Endothelial cell of umbilical vein (primary cell): Measurements from ENCODE around the gene IGFBPL1. TPM values are rescaled to one million over a fixed set of nuclear protein-coding genes. Genes with fewer than 3 reads are reported as not detected.
"Not testable (repeated sequence)": the region's sequence is repeated elsewhere in the genome, so short reads cannot be mapped to it uniquely, and the experiment has no call there.

Experiments used
- BruUV-seq: library from RNA; stranded (reverse); fragments of 400-500 nt; replicated peaks from 2 replicates; lab custom pipeline; 2021; lab: Mats Ljungman, UMichigan
- CTCF ChIA-PET: fragments of 300-600, 350-600 bp; sonication (Branson Sonifier 250); formaldehyde crosslinking; loops from one replicate; lab custom pipeline; 2021; ENCODE audit warnings: antibody characterized with exemption, inconsistent platforms; lab: Charles Lee
- POLR2A ChIA-PET: fragments of 300-600, 350-600 bp; sonication (Branson Sonifier 250); formaldehyde crosslinking; loops from one replicate; lab custom pipeline; 2021; ENCODE audit warnings: antibody characterized with exemption, inconsistent platforms; lab: Charles Lee
- DNase-seq: peaks from one replicate; pipeline ENCODE4 v3.0.0-alpha.2; 2011; ENCODE audit warnings: low read depth, low spot score
- FAIRE-seq: peaks from 2 replicates; lab custom pipeline; 2011; peaks lifted over from hg19 to GRCh38; lab: Jason Lieb, UNC
- H2AFZ ChIP-seq: 2 replicates; pipeline ENCODE4 v1.6.0; 2012; ENCODE audit warnings: low read depth, low read length, control low read depth, inconsistent platforms
- H3K27ac ChIP-seq: 2 replicates; pipeline ENCODE4 v1.5.1; 2011; ENCODE audit warnings: low read depth, mild to moderate bottlenecking, control low read depth, low read length, moderate library complexity; ENCODE audit not compliant: insufficient read depth
- H3K27me3 ChIP-seq, 2 experiments: 2 replicates each; pipeline versions ENCODE4 v1.6.0 to v1.6.1; 2011; ENCODE audit warnings: low read length in 2 of 2, mixed read lengths in 1 of 2; ENCODE audit not compliant: control insufficient read depth in 2 of 2, insufficient read depth in 2 of 2
- H3K36me3 ChIP-seq, 2 experiments: 2 replicates in 1 of 2; 3 replicates in 1 of 2; pipeline ENCODE4 v1.5.1; 2011; ENCODE audit warnings: low read length in 2 of 2, mild to moderate bottlenecking in 1 of 2, moderate library complexity in 1 of 2; ENCODE audit not compliant: control insufficient read depth in 2 of 2, insufficient read depth in 2 of 2; ENCODE audit errors: extremely low read depth in 1 of 2
- H3K4me1 ChIP-seq: 3 replicates; pipeline ENCODE4 v1.5.1; 2011; ENCODE audit warnings: mild to moderate bottlenecking, low read length; ENCODE audit not compliant: control insufficient read depth, insufficient read depth; ENCODE audit errors: extremely low read depth
- H3K4me2 ChIP-seq: 2 replicates; pipeline ENCODE4 v1.6.1; 2011; ENCODE audit warnings: low read length, control low read depth, mixed read lengths; ENCODE audit not compliant: insufficient read depth
- H3K4me3 ChIP-seq, 3 experiments: fragments of 200-600 bp in 1 of 3; sonication (generic), shearing (Covaris generic) in 1 of 3; replicated peaks in 1 of 3; 2 replicates each; pipeline ENCODE4 v1.5.1; 2011 to 2016; ENCODE audit warnings: control low read depth in 3 of 3, low read length in 3 of 3, mild to moderate bottlenecking in 2 of 3, inconsistent platforms in 1 of 3, low read depth in 1 of 3, moderate library complexity in 1 of 3; ENCODE audit not compliant: insufficient read depth in 1 of 3
- H3K79me2 ChIP-seq: 2 replicates; pipeline ENCODE4 v1.6.0; 2012; ENCODE audit warnings: low read length, inconsistent platforms; ENCODE audit not compliant: control insufficient read depth, insufficient read depth
- H3K9ac ChIP-seq: replicated peaks from 2 replicates; pipeline ENCODE3; 2011; ENCODE audit warnings: low read length, control low read depth; ENCODE audit not compliant: insufficient read depth; ENCODE audit errors: extremely low read depth
- H3K9me1 ChIP-seq: replicated peaks from 3 replicates; pipeline ENCODE4 v1.6.0; 2011; ENCODE audit warnings: mild to moderate bottlenecking, low read length; ENCODE audit not compliant: control insufficient read depth, insufficient read depth; ENCODE audit errors: extremely low read depth
- H3K9me3 ChIP-seq: replicated peaks from 2 replicates; pipeline ENCODE4 v1.5.1; 2012; ENCODE audit warnings: low read length, inconsistent platforms; ENCODE audit not compliant: control insufficient read depth, insufficient read depth
- H4K20me1 ChIP-seq: replicated peaks from 2 replicates; pipeline ENCODE3; 2011; ENCODE audit warnings: mild to moderate bottlenecking, low read length; ENCODE audit not compliant: control insufficient read depth, insufficient read depth; ENCODE audit errors: extremely low read depth
- EZH2 ChIP-seq: IDR thresholded peaks from 2 replicates; pipeline ENCODE4 v1.6.1; 2012; ENCODE audit warnings: borderline replicate concordance, low read depth, mild to moderate bottlenecking, moderate library complexity, low read length, inconsistent platforms; ENCODE audit not compliant: severe bottlenecking
- FOS ChIP-seq: IDR thresholded peaks from 2 replicates; pipeline ENCODE4 v1.6.1; 2011; ENCODE audit warnings: mild to moderate bottlenecking, low read length, moderate library complexity, borderline replicate concordance; ENCODE audit not compliant: insufficient read depth
- GATA2 ChIP-seq: IDR thresholded peaks from 2 replicates; pipeline ENCODE4 v1.7.0; 2011; ENCODE audit warnings: low read depth, mild to moderate bottlenecking, moderate library complexity, mixed read lengths, low read length; ENCODE audit not compliant: insufficient read length, insufficient read depth
- JUN ChIP-seq: IDR thresholded peaks from 2 replicates; pipeline ENCODE4 v1.6.1; 2011; ENCODE audit warnings: borderline replicate concordance, low read depth; ENCODE audit not compliant: insufficient read length, insufficient read depth
- MYC ChIP-seq: IDR thresholded peaks from one replicate; pipeline ENCODE4 v1.6.1; 2011; ENCODE audit warnings: mild to moderate bottlenecking, low read depth, low read length
- POLR2A ChIP-seq: IDR thresholded peaks from 2 replicates; pipeline ENCODE4 v1.6.1; 2012; ENCODE audit warnings: low read depth, mild to moderate bottlenecking, control low read depth, low read length
- POLR2AphosphoS5 ChIP-seq: IDR thresholded peaks from 2 replicates; pipeline ENCODE4 v1.6.1; 2012; ENCODE audit warnings: low read depth, mild to moderate bottlenecking, control low read depth, low read length, moderate library complexity; ENCODE audit not compliant: insufficient read depth
- dilution Hi-C: fragments of 300-500 bp; cut with MboI; formaldehyde crosslinking; loops from one replicate; pipeline ENCODE4 v1.15.0; 2019; ENCODE audit warnings: low sequenced_read_pairs; ENCODE audit not compliant: extremely low pct_ligation_motif_present
- intact Hi-C: fragments of 100-400 bp; cut with micrococcal nuclease; formaldehyde crosslinking; loops from one replicate; pipeline ENCODE4 v1.10.0; 2022
- polyA plus RNA-seq, 4 experiments: library from polyadenylated mRNA; depleted of rRNA in 3 of 4; stranded (reverse) in 3 of 4; unstranded in 1 of 4; fragments of >200 nt; gene quantifications; 2 replicates each; pipeline versions ENCODE4 v1.2.1 to v1.2.3, GENCODE V29; 2011 to 2012; ENCODE audit warnings: missing spikeins in 1 of 4
- total RNA-seq: library from RNA; stranded (reverse); gene quantifications from 2 replicates; pipeline ENCODE4 v1.2.3, GENCODE V29; 2021
- TF ChIP-seq, protein P1 (sequence below): IDR thresholded peaks from 2 replicates; pipeline ENCODE4 v1.6.1; 2011; ENCODE audit not compliant: insufficient read depth, insufficient read length
- TF ChIP-seq, protein P2 (sequence below), 2 donors: IDR thresholded peaks; 1 replicate in 1 of 2; 2 replicates in 1 of 2; pipeline ENCODE4 v1.5.1; 2011; ENCODE audit warnings: low read length in 2 of 2, mild to moderate bottlenecking in 2 of 2, moderate library complexity in 2 of 2, control low read depth in 1 of 2, inconsistent platforms in 1 of 2, low read depth in 1 of 2; ENCODE audit not compliant: insufficient read depth in 1 of 2; ENCODE audit errors: extremely low read depth in 1 of 2

Gene IGFBPL1
- total and polyA plus RNA-seq, 2 donors (not counting 3 experiments of a cell fraction or from before 2014, with no cell fraction given) = not detected

DNA sequence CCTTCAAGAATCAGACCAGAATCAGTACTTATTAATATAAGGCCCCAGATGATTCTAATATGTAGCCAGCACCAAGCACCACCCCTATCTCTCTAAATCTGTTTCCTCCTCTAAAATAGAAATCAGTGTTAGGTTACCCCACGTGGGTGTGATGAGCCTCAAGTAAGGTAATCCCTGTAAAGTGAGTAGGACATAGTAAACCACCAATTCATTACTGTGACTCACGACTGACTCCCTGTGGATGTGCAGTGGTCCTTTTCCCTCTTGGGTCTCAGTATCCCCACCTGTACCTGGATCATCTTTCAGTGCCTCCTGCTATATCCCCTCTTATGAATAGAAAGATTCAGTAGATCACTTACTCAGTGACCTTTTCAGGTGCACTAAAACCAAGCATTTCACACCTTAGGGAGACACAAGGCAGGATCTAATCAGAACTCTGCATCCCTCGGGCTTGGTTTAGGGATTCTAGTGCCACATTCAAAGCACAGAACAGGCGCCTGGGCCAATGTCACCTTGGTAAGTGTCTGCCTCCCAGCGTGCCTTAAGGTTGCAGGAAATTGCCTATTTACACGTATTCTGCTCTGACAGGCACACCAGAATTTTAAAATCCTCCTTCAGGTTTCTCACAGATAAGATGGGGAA, 43.9 kb downstream of the IGFBPL1 start:
- Histone ChIP-seq H3K9me3 (no peaks in the 10 kb centered on the region), H2AFZ (no peak overlapping the region), H3K4me2 (no peak overlapping the region), H3K4me3 (no peak overlapping the region), H3K27me3 (peaks cover 4 to 7% of the 10 kb centered on the region in 2 experiments), H3K4me1 (no peaks in the 10 kb centered on the region), H4K20me1 (no peaks in the 10 kb centered on the region), H3K9ac (no peak overlapping the region), H3K9me1 (no peaks in the 10 kb centered on the region), H3K79me2 (no peaks in the 10 kb centered on the region), H3K27ac (no peak overlapping the region), H3K36me3 (no peaks in the 10 kb centered on the region)
- no TSS peak for BruUV-seq
- FAIRE-seq = no peak
- intact Hi-C loops = no loop called here
- ChIA-PET CTCF (no interaction called here), POLR2A (no interaction called here)
- DNase-seq = no peak
- TF ChIP-seq POLR2A (no peak), POLR2AphosphoS5 (no peak), EZH2 (no peak), GATA2 (no peak), JUN (no peak), FOS (no peak), MYC (no peak)
- TF ChIP-seq, protein P1, sequence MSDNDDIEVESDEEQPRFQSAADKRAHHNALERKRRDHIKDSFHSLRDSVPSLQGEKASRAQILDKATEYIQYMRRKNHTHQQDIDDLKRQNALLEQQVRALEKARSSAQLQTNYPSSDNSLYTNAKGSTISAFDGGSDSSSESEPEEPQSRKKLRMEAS = no peak
- TF ChIP-seq, protein P2, sequence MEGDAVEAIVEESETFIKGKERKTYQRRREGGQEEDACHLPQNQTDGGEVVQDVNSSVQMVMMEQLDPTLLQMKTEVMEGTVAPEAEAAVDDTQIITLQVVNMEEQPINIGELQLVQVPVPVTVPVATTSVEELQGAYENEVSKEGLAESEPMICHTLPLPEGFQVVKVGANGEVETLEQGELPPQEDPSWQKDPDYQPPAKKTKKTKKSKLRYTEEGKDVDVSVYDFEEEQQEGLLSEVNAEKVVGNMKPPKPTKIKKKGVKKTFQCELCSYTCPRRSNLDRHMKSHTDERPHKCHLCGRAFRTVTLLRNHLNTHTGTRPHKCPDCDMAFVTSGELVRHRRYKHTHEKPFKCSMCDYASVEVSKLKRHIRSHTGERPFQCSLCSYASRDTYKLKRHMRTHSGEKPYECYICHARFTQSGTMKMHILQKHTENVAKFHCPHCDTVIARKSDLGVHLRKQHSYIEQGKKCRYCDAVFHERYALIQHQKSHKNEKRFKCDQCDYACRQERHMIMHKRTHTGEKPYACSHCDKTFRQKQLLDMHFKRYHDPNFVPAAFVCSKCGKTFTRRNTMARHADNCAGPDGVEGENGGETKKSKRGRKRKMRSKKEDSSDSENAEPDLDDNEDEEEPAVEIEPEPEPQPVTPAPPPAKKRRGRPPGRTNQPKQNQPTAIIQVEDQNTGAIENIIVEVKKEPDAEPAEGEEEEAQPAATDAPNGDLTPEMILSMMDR (IDR thresholded peaks at IDR 0.05; ENCODE audit: extremely low read depth in 1 of 2, insufficient read depth in 1 of 2, low read depth in 1 of 2, low read length in 2 of 2) = no peak
- dilution Hi-C loops = no loop called here

DNA sequence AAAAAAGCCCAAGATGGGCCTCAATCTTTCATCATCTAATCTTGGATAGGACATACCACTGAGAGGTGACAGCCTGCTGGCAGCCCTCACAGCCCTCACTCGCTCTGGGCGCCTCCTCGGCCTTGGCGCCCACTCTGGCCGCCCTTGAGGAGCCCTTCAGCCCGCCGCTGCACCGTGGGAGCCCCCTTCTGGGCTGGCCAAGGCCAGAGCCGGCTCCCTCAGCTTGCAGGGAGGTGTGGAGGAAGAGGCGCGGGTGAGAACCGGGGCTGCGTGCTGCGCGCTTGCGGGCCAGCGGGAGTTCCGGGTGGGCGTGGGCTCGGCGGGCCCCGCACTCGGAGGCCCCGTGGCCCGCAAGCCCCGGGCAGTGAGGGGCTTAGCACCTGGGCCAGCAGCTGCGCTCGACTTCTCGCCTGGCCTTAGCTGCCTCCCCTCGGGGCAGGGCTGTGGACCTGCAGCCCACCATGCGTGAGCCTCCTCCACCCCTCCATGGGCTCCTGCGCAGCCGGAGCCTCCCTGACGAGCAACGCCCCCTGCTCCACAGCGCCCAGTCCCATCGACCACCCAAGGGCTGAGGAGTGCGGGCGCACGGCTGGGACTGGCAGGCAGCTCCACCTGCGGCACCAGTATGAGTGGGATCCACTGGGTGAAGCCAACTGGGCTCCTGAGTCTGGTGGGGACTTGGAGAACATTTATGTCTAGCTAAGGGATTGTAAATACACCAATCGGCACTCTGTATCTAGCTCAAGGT, 46.7 kb downstream of the IGFBPL1 start:
- H3K27me3 ChIP-seq, H3K79me2 ChIP-seq, H3K27ac ChIP-seq, H3K4me1 ChIP-seq, FAIRE-seq, H3K4me2 ChIP-seq, H3K4me3 ChIP-seq, H2AFZ ChIP-seq, H3K9me3 ChIP-seq, H3K9me1 ChIP-seq, POLR2A ChIA-PET, H4K20me1 ChIP-seq, DNase-seq, dilution Hi-C loops, H3K9ac ChIP-seq, H3K36me3 ChIP-seq, BruUV-seq: not testable (repeated sequence)
- intact Hi-C loops = loop anchor here (10.0 kb wide), 1 partner anchor 63 kb away; no protein-coding TSS in a partner anchor
- CTCF ChIA-PET = interaction anchor here (1.0 kb wide), 1 partner anchor 11 kb away, joined by 3 read pairs; no protein-coding TSS in a partner anchor
